T-helper 2 cell treated with Interferon-gamma antibody and Interleukin-4, amounts not matched to agents 5 μg/mL and 100 μg/mL, for 36 hours (primary cell): ENCODE results near the gene RHOH.
A peak's percentile ranks its signal among the peaks of the same experiment; 100 is the strongest.
"Not testable (repeated sequence)": the region's sequence is repeated elsewhere in the genome, so short reads cannot be mapped to it uniquely, and the experiment has no call there.

Source experiments
- DNase-seq: peaks from one replicate; pipeline ENCODE4 v3.0.0; 2021; ENCODE audit warnings: low spot score
- H3K27ac Mint-ChIP-seq: one replicate; pipeline ENCODE4 v1.8.0; 2021; ENCODE audit warnings: mild to moderate bottlenecking, mixed read lengths
- H3K27me3 Mint-ChIP-seq: one replicate; pipeline ENCODE4 v1.8.0; 2021; ENCODE audit warnings: low read depth, mixed read lengths
- H3K36me3 Mint-ChIP-seq: one replicate; pipeline ENCODE4 v1.8.0; 2021; ENCODE audit warnings: low read depth, mixed read lengths
- H3K4me1 Mint-ChIP-seq: one replicate; pipeline ENCODE4 v1.8.0; 2021; ENCODE audit warnings: low read depth, mixed read lengths
- H3K4me3 Mint-ChIP-seq: one replicate; pipeline ENCODE4 v1.8.0; 2022; ENCODE audit warnings: mild to moderate bottlenecking, moderate library complexity, mixed read lengths
- H3K9me3 Mint-ChIP-seq: one replicate; pipeline ENCODE4 v1.8.0; 2021; ENCODE audit warnings: mixed read lengths

The RHOH gene

GRCh38 chr4:40283413-40283812 lies 86.6 kb downstream of the RHOH start:
- Mint-ChIP-seq H3K27ac (peak overlapping the region; percentile 84), H3K4me1 (peaks cover 33% of the 10 kb centered on the region), H3K4me3 (peak overlapping the region; percentile 59), H3K9me3 (peaks cover 4% of the 10 kb centered on the region), H3K36me3 (peaks cover 5% of the 10 kb centered on the region), H3K27me3 (no peaks in the 10 kb centered on the region)
- DNase-seq, result no peak

- H3K36me3 Mint-ChIP-seq, result peaks cover 5% of the 10 kb centered on the region
- H3K27me3 Mint-ChIP-seq, result no peaks in the 10 kb centered on the region
- H3K4me3 Mint-ChIP-seq, result peak overlapping the region; percentile 59
- H3K4me1 Mint-ChIP-seq, result peaks cover 35% of the 10 kb centered on the region
- peaks cover 4% of the 10 kb centered on the region for H3K9me3 Mint-ChIP-seq
- H3K27ac Mint-ChIP-seq, result peak overlapping the region; percentile 84
- DNase-seq, result peak; percentile 85
Observed at GRCh38 chr4:40283968-40284367, 87.1 kb downstream of the RHOH start.

DNA sequence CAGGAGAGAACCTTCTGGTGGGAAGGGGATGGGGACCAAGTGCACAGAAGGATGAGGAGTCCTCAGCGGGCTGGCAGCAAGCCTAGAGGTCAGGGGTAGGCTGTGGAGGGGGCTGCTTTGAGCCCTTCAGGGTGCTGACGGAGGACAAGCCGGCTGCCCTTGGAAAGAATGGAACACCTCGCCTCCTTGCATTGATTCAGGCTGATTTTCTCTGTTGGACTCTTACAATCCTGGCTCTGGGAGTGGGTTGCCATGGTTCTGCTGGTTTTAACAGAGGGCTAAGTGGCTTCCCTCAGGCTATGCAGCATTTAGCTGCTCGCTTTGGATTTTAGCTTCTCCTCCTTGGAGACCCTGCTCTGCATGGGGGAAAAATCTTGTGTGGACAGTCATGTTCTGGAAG lies 88.9 kb downstream of the RHOH start:
- Mint-ChIP-seq H3K4me3 (no peak overlapping the region), H3K4me1 (peaks cover 49% of the 10 kb centered on the region), H3K27me3 (no peaks in the 10 kb centered on the region), H3K9me3 (peaks cover 2% of the 10 kb centered on the region), H3K27ac (peak overlapping the region; percentile 67), H3K36me3 (peaks cover 5% of the 10 kb centered on the region)
- no peak for DNase-seq

DNA sequence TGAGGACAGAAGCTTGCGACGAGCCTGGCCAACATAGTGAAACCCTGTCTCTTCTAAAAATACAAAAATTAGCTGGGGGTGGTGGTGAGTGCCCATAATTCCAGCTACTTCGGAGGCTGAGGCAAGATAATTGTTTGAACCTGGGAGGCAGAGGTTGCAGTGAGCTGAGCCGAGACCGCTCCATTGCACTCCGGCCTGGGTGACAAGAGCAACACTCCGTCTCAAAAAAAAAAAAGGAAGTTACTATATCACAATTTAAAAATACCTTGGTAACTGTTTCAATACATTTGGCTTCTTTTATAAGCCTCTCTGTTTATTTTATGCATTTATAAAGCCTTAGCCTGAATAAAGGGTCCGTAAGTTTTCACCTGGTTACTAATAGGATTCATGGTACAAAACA lies 91.7 kb downstream of the RHOH start:
- H3K9me3 Mint-ChIP-seq, result peaks cover 8% of the 10 kb centered on the region
- no peak overlapping the region for H3K27ac Mint-ChIP-seq
- peaks cover 3% of the 10 kb centered on the region for H3K36me3 Mint-ChIP-seq
- peaks cover 54% of the 10 kb centered on the region for H3K4me1 Mint-ChIP-seq
- no peak for DNase-seq
- no peaks in the 10 kb centered on the region for H3K27me3 Mint-ChIP-seq
- peak overlapping the region; percentile 2 for H3K4me3 Mint-ChIP-seq

- peak overlapping the region; percentile 83 for H3K27ac Mint-ChIP-seq
- no peaks in the 10 kb centered on the region for H3K27me3 Mint-ChIP-seq
- H3K4me3 Mint-ChIP-seq, result peak overlapping the region; percentile 69
- peaks cover 3% of the 10 kb centered on the region for H3K36me3 Mint-ChIP-seq
- peaks cover 8% of the 10 kb centered on the region for H3K9me3 Mint-ChIP-seq
- H3K4me1 Mint-ChIP-seq, result peaks cover 44% of the 10 kb centered on the region
- peak; percentile 57 for DNase-seq
Observed at GRCh38 chr4:40289366-40290188, 92.7 kb downstream of the RHOH start.

GRCh38 chr4:40290611-40291186 lies 93.9 kb downstream of the RHOH start:
- H3K27me3 Mint-ChIP-seq, H3K9me3 Mint-ChIP-seq, DNase-seq, H3K36me3 Mint-ChIP-seq: not testable (repeated sequence)
- Mint-ChIP-seq H3K4me3 (peak overlapping the region; percentile 69), H3K4me1 (peaks cover 43% of the 10 kb centered on the region), H3K27ac (peak overlapping the region; percentile 83)

DNA sequence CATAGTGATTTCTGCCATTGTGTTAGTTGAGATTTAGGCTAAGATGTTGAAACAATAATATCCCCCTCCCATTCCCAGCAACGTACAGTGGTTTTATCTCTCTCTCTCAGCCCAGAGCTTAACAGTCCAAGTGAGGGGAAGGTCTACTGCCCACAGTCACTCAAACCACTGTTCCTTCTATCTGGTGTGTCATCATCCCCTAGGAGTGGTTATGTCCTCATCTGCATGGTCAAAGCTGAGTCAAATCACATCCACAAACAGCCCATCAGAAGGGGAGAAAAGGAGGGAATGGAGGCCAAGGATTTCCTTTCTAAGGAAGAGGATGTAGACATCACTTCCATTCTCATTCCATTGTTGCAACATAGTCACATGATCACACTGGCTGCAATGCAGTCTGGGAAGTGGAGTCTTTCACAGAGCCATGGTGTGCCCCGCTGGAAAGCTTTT lies 95.5 kb downstream of the RHOH start:
- Mint-ChIP-seq H3K27ac (peak overlapping the region; percentile 41), H3K27me3 (no peaks in the 10 kb centered on the region), H3K9me3 (peaks cover 8% of the 10 kb centered on the region), H3K4me1 (peaks cover 43% of the 10 kb centered on the region), H3K4me3 (no peak overlapping the region), H3K36me3 (peaks cover 3% of the 10 kb centered on the region)
- DNase-seq, result no peak

- Mint-ChIP-seq H3K27me3 (no peaks in the 10 kb centered on the region), H3K36me3 (peaks cover 3% of the 10 kb centered on the region), H3K9me3 (peaks cover 8% of the 10 kb centered on the region), H3K4me3 (no peak overlapping the region), H3K4me1 (peaks cover 50% of the 10 kb centered on the region), H3K27ac (no peak overlapping the region)
- no peak for DNase-seq
Observed at GRCh38 chr4:40294339-40294738, 97.5 kb downstream of the RHOH start.

DNA sequence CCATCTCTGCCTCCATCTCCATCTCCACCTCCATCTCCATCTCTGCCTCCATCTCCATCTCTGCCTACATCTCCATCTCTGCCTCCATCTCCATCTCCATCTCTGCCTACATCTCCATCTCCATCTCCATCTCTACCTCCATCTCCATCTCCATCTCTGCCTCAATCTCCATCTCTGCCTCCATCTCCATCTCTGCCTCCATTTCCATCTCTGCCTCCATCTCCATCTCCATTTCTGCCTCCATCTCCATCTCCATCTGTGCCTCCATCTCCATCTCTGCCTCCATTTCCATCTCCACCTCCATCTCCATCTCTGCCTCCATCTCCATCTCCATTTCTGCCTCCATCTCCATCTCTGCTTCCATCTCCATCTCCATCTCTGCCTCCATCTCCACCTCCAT lies 98.2 kb downstream of the RHOH start:
- not testable (repeated sequence) for H3K27me3 Mint-ChIP-seq, H3K27ac Mint-ChIP-seq, H3K36me3 Mint-ChIP-seq, DNase-seq, H3K4me3 Mint-ChIP-seq, H3K9me3 Mint-ChIP-seq
- H3K4me1 Mint-ChIP-seq, result peaks cover 50% of the 10 kb centered on the region

DNA sequence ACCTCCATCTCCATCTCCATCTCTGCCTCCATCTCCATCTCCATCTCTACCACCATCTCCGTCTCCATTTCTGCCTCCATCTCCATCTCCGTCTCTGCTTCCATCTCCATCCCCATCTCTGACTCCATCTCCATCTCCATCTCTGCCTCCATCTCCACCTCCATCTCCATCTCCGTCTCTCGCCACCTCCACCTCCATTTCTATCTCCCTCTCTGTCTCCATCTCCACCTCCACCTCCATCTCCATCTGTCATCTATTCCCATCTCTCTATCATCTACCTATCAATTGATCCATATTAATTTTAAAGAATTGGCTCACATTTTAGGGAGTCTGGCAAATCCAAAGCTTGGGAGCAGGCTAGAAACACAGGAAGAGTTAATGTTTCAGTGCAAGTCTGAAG lies 98.7 kb downstream of the RHOH start:
- peaks cover 50% of the 10 kb centered on the region for H3K4me1 Mint-ChIP-seq
- no peak overlapping the region for H3K4me3 Mint-ChIP-seq
- peaks cover 3% of the 10 kb centered on the region for H3K36me3 Mint-ChIP-seq
- no peak overlapping the region for H3K27ac Mint-ChIP-seq
- peaks cover 8% of the 10 kb centered on the region for H3K9me3 Mint-ChIP-seq
- H3K27me3 Mint-ChIP-seq, result no peaks in the 10 kb centered on the region
- DNase-seq, result no peak
